Body of pancreas (tissue), 4 donors: Measurements from ENCODE around the gene ST3GAL4.

Experiments used
- POLR2A ChIP-seq, 3 donors: fragments of 450-650 bp; IDR thresholded peaks; one replicate each; pipeline ENCODE4 v1.6.1; 2016; ENCODE audit warnings: antibody characterized with exemption in 3 of 3, mild to moderate bottlenecking in 2 of 3
- TF ChIP-seq, protein P1 (sequence below), 7 experiments: fragments of 450-650 bp in 4 of 7; fragments of 200-600 bp in 3 of 7; sonication (generic) in 3 of 7; IDR thresholded peaks; one replicate each; pipeline ENCODE4 v1.5.1; 2016 to 2019; ENCODE audit warnings: antibody characterized with exemption in 7 of 7

- TF ChIP-seq, protein P1, sequence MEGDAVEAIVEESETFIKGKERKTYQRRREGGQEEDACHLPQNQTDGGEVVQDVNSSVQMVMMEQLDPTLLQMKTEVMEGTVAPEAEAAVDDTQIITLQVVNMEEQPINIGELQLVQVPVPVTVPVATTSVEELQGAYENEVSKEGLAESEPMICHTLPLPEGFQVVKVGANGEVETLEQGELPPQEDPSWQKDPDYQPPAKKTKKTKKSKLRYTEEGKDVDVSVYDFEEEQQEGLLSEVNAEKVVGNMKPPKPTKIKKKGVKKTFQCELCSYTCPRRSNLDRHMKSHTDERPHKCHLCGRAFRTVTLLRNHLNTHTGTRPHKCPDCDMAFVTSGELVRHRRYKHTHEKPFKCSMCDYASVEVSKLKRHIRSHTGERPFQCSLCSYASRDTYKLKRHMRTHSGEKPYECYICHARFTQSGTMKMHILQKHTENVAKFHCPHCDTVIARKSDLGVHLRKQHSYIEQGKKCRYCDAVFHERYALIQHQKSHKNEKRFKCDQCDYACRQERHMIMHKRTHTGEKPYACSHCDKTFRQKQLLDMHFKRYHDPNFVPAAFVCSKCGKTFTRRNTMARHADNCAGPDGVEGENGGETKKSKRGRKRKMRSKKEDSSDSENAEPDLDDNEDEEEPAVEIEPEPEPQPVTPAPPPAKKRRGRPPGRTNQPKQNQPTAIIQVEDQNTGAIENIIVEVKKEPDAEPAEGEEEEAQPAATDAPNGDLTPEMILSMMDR (IDR thresholded peaks at IDR 0.05), result no peak
- no peak for TF ChIP-seq POLR2A (IDR thresholded peaks at IDR 0.05)
These were observed 10.8 kb downstream of the ST3GAL4 start for GRCh38 chr11:126366064-126366822.
